Panc1 (cell line): Measurements from ENCODE around the gene PLD1.

ENCODE experiments used
- CTCF ChIP-seq: fragments of 450-650 bp; IDR thresholded peaks from 2 replicates; pipeline ENCODE4 v1.5.1; 2017; ENCODE audit warnings: mild to moderate bottlenecking
- TF ChIP-seq, protein P1 (sequence below), 2 experiments: IDR thresholded peaks; 2 replicates each; pipeline ENCODE4 v1.6.1; 2011 to 2012; ENCODE audit warnings: low read depth in 2 of 2, control low read depth in 1 of 2, low read length in 1 of 2, mild to moderate bottlenecking in 1 of 2, moderate library complexity in 1 of 2; ENCODE audit not compliant: insufficient read depth in 1 of 2

GRCh38 chr3:171566803-171567422, 243.4 kb downstream of the PLD1 start:
- peak; percentile 80; the same call in 1 of the 2 replicates for TF ChIP-seq CTCF
- TF ChIP-seq, protein P1, sequence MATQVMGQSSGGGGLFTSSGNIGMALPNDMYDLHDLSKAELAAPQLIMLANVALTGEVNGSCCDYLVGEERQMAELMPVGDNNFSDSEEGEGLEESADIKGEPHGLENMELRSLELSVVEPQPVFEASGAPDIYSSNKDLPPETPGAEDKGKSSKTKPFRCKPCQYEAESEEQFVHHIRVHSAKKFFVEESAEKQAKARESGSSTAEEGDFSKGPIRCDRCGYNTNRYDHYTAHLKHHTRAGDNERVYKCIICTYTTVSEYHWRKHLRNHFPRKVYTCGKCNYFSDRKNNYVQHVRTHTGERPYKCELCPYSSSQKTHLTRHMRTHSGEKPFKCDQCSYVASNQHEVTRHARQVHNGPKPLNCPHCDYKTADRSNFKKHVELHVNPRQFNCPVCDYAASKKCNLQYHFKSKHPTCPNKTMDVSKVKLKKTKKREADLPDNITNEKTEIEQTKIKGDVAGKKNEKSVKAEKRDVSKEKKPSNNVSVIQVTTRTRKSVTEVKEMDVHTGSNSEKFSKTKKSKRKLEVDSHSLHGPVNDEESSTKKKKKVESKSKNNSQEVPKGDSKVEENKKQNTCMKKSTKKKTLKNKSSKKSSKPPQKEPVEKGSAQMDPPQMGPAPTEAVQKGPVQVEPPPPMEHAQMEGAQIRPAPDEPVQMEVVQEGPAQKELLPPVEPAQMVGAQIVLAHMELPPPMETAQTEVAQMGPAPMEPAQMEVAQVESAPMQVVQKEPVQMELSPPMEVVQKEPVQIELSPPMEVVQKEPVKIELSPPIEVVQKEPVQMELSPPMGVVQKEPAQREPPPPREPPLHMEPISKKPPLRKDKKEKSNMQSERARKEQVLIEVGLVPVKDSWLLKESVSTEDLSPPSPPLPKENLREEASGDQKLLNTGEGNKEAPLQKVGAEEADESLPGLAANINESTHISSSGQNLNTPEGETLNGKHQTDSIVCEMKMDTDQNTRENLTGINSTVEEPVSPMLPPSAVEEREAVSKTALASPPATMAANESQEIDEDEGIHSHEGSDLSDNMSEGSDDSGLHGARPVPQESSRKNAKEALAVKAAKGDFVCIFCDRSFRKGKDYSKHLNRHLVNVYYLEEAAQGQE (IDR thresholded peaks at IDR 0.05; ENCODE audit: insufficient read depth in 1 of 2, low read depth in 2 of 2, low read length in 1 of 2) = no peak
